GM12875 (cell line): ENCODE measurements around the gene PPP2R5A.

Experiments used
- H3K4me3 ChIP-seq: one replicate; pipeline ENCODE4 v1.5.1; 2011; ENCODE audit warnings: low read depth, low read length, control low read depth
- TF ChIP-seq, protein P1 (sequence below): IDR thresholded peaks from 2 replicates; pipeline ENCODE4 v1.5.1; 2011; ENCODE audit warnings: low read depth, mild to moderate bottlenecking, control low read depth, inconsistent platforms, low read length, moderate library complexity, borderline replicate concordance; ENCODE audit not compliant: insufficient read depth

Gene PPP2R5A

GRCh38 chr1:212255705-212256307, 29.4 kb upstream of the PPP2R5A start:
- TF ChIP-seq, protein P1, sequence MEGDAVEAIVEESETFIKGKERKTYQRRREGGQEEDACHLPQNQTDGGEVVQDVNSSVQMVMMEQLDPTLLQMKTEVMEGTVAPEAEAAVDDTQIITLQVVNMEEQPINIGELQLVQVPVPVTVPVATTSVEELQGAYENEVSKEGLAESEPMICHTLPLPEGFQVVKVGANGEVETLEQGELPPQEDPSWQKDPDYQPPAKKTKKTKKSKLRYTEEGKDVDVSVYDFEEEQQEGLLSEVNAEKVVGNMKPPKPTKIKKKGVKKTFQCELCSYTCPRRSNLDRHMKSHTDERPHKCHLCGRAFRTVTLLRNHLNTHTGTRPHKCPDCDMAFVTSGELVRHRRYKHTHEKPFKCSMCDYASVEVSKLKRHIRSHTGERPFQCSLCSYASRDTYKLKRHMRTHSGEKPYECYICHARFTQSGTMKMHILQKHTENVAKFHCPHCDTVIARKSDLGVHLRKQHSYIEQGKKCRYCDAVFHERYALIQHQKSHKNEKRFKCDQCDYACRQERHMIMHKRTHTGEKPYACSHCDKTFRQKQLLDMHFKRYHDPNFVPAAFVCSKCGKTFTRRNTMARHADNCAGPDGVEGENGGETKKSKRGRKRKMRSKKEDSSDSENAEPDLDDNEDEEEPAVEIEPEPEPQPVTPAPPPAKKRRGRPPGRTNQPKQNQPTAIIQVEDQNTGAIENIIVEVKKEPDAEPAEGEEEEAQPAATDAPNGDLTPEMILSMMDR, result no peak

DNA sequence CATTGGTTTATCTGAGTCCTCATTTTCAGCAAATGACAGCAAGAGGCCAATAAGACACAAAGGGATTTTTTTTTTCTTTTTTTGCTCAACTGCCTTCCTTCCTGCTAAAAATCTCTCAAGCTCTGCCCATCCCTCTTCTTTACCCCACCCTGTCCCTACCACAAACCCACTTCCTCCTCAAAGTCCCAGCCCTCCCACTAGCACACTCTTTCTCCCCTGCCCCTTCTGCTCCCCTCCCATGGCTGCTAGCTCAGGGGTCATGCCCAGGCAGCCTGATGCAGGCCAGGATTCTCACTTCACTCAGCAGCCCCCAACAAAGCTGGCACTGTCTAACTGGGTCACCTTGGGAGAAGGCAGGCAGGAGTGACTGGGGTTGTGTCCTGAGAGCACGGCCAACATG, 28.8 kb upstream of the PPP2R5A start:
- TF ChIP-seq, protein P1, result no peak
- no peak overlapping the region for H3K4me3 ChIP-seq

More at GRCh38 chr1:212255705-212256307, 29.4 kb upstream of the PPP2R5A start:
- H3K4me3 ChIP-seq, result no peak overlapping the region

DNA sequence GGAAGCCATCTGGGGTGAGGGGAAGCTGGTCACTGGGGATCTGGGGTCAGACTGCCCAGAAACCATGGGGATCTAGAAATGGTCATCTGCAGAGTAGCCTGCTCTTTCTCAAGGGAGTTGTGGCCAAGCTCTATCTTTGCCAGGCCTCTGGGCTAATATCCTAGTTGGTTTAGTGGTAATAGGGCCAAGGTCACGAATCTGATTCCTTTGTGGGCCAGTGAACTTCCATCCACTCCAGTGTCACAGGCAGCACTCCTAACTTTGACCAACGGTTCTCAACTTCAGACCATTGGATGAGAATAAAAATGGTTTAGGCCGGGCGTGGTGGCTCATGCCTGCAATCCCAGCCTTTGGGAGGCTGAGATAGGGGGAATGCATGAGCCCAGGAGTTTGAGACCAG, 28.1 kb upstream of the PPP2R5A start:
- TF ChIP-seq, protein P1, result no peak
- no peak overlapping the region for H3K4me3 ChIP-seq

DNA sequence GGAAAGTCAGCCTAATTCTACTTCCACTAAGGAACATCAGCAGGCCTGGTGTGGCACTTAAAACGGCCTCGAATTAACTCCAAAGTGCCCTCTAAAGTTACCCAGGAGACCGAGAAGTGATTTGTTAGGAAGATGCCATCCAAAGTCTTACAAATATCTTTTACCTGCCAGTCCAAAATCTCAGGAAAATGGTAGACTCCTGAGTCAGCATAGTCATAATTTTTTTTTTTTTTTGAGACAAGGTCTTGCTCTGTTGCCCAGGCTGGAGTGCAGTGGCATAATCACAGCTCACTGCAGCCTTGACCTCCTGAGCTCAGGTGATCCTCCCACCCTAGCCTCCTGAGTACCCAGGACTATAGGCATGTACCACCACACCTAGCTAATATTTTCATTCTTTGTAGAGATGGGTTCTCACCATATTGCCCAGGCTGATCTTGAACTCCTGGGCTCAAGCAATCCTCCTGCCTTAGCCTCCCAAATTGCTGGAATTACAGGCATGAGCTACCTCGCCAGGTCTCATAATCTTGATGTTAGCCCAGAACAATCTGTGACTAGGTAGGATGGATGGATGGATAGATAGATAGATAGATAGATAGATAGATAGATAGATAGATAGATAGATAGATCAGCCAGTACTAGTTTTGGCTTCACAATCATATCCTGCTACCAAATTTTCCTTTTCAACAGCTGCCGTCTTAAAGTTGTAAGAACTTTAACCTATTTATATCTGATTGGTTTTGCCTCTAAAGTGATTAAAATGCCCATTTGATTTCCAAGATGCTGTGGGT, 25.3 kb upstream of the PPP2R5A start:
- TF ChIP-seq, protein P1, result no peak
- H3K4me3 ChIP-seq, result no peak overlapping the region

DNA sequence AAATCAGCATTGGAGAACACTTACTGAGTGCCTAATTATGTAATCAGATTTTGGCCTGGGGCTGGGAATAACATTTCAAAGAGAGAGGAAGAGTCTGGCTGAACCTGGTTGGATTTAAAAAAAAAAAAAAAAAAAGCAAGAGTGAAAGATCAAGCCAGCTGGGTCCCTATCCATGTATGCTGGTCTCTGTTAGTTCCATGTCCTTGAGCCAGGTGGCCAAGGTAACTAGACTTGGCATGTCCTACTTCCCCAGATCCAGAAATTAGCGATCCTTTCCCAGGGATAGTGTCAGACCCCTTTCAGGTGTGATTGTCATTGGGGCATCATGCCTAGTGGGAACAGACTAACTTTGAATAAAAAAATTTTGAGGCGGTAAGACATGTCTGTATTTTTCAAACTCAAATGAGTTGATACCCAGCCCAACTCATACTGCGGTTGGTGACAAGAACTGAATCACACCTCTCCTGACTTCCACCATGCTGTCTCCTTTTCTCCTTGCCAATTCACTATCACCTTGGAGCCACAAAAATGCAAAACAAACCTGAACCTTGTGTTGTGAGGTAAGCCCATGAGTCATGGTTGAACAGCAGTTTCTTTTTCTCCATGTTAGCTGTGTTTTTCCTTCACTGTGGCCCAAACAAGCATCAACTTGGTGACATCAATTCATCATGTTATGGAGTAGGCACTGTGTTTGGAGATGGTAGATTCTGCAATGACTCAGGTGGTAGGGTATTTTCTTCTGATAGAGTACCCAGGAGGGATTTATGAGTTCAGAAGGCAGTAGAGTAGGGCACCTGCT, 24.5 kb upstream of the PPP2R5A start:
- TF ChIP-seq, protein P1, result no peak
- no peak overlapping the region for H3K4me3 ChIP-seq

- TF ChIP-seq, protein P1, result no peak
- no peak overlapping the region for H3K4me3 ChIP-seq
Observed at GRCh38 chr1:212261361-212261929, 23.8 kb upstream of the PPP2R5A start.
